GM18867 (cell line): ENCODE measurements around the gene FGFR4.
"Not testable (repeated sequence)": the region's sequence is repeated elsewhere in the genome, so short reads cannot be mapped to it uniquely, and the experiment has no call there.

Experiments used
- ATAC-seq: cut with Tn5 transposase; IDR thresholded peaks from one replicate; pipeline ENCODE4 v1.9.1; 2021; ENCODE audit warnings: mild to moderate bottlenecking, moderate library complexity; ENCODE audit not compliant: unreplicated experiment

FGFR4 gene

DNA sequence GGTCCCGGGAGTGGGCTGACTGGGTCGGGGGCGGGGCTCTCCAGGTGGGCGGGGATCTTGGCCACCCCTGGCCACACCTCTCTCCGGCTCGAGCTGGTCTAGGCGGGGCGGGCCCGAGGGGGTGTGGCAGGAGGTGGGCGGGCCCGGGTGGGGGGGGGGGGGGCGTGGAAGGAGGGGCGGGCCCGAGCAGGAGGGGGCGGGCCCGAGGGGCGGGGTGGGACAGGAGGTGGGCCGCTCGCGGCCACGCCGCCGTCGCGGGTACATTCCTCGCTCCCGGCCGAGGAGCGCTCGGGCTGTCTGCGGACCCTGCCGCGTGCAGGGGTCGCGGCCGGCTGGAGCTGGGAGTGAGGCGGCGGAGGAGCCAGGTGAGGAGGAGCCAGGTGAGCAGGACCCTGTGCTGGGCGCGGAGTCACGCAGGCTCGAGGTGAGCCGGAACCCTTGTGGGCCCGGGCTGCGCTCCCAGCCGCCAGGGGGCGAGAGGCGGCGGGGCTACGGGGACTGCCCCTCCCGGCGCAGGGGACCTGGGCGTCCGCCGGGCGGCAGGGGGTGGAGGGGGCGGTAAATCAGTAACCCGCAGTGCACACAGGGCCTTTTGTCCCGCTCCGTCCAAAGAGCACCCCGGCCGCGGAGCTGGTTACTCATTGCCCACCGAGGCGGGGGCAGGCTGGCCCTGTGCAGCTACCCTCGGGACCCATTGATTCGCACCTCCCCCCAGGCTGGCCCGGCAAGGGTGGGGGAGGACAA, at the start of gene FGFR4:
Gene FGFR4, plus strand, starts transcription at position 262 of the 744 bp plus-strand sequence. CDS start 2,688 bp downstream, outside the sequence.
- ATAC-seq, result peak; percentile 56

DNA sequence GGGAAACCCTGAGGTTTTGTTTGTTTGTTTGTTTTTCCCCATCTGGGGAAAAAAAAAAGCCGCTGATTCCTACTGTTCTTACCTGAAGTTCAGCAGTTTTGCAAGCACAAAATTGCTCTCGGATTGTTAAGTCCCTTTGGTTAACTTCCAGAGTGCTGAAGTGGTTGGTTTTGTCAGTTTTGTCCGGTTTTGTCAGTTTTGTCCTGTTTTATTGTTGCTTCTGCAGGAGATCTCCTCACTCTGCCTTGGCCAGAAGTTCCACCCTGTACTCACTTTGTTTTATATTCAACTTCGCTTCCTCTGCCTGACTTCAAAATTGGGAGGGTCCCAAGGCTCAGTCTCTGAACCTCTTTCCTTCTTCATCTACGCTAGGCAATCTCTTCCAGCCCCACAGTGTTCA, 49.8 kb upstream of the FGFR4 start:
- no peak for ATAC-seq

- ATAC-seq, result no peak
These were observed 45.8 kb upstream of the FGFR4 start for GRCh38 chr5:177040814-177041420.

- no peak for ATAC-seq
These were observed 44.8 kb upstream of the FGFR4 start for GRCh38 chr5:177041936-177042335.

GRCh38 chr5:177043114-177043513, 43.6 kb upstream of the FGFR4 start:
- ATAC-seq, result no peak

DNA sequence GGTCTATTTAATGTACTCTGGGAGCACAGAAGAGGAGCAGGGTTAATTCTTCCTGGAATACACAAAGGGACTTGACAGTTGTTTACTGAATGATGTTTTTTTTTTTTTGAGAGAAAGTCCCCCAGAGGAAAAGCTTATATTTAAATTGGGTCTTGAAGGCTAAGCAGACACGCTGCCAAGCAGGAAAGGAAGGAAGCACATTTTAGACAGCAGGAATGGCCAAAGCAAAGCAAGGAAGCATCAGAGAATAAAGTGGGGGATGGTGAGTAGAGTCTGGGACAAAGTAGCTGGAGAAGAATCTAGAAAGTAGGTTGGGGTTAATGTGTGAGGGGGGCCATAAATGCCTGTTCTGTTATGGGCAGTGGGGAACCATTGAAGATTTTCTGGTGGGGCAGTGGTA, 42.8 kb upstream of the FGFR4 start:
- ATAC-seq, result no peak

- no peak for ATAC-seq
These were observed 42.1 kb upstream of the FGFR4 start for GRCh38 chr5:177044641-177045040.

GRCh38 chr5:177045631-177046030, 41.1 kb upstream of the FGFR4 start:
- ATAC-seq, result no peak

GRCh38 chr5:177048531-177048930, 38.2 kb upstream of the FGFR4 start:
- ATAC-seq, result not testable (repeated sequence)

DNA sequence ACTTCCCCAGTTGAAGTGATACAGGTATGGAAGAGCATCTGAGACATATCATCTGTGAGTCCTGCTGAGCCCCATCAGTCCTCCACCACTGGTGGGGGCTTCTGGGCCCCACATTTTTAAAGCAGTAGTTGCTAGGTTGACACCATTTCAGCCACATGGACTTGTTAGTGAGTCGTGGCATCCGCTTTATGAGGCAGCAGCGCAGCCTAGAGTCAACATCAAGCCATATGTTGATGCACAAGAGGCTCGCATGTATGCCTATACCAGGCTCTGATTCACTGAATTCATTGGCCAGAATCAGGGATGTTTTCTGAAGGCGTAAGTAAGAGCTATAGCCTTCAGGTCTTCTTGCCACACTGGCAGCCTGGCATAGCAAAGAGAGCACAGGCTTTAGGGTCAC, 37.4 kb upstream of the FGFR4 start:
- no peak for ATAC-seq

DNA sequence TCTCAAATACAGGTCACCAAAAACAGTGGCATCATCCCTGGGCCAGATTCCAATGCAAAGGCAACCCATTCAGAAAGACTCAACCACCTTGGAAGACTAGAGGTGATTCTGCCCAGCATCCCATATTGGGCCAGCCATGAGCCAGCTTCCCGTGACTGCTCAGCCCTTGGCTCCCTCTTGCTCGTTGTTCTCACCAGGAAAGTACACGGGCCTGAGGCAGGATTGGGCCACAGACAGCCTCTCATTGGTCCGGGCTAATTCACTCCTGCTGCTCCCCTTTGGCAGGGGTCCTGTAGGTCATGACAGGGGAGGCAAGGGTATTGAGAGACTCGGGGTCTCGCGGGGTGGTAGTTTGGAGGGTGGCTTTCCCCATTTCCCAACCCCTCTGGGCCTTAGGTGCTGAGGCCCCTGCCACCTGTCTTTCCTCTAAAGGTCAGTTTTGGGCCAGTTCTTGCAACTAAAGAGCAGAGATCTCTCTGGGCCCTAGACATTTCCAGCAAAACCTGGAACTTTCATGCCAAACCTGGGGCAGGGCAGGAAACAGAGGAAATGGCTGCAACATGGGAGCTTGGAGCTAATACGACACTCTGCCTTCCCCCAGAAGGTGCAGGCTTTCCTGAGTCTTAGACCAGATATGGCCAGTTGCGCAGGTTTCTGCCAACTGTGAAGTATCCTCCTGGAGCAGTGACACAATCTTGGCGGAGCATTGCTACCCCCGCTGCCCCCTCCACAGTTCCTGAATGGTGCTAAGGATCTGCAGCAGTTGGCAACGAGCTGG, 22.0 kb upstream of the FGFR4 start:
- ATAC-seq, result no peak

GRCh38 chr5:177065491-177065890, 21.2 kb upstream of the FGFR4 start:
- ATAC-seq, result no peak

DNA sequence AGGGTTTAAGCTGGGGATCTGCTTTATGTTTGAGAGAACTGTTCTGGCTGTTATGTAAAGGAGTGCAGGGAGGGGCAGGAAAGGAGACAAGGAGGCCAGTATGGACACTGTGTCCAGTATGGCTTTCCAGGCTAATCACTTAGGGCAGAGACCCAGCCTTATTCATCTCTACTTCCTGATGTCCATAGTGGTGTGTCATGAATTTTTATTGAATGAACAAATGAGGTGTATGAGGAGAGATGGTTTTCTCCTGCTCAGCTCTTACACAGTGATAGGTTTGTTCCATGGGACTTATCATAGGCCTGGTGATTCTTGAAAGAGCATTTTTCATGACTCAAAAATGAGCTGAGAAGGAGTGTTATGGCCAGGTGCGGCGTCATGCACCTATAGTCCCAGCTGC, 20.5 kb upstream of the FGFR4 start:
- ATAC-seq, result no peak

DNA sequence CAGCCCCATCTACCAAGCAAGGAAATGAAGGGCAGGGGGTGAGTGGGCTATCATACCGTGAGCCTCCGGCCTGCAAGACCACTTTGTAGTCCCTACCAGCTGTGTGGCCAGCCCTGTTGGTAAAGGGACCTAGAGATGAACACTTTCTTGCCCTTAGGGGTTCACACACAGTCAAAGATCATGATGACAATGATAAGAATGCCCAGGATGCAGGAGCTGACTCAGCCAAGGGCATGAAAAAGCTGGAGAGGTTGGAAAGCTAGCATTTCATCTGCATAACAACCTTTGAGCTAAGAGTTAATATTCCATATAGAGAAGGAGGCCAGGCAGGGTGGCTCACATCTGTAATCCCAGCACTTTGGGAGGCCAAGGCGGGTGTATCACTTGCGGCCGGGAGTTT, 19.2 kb upstream of the FGFR4 start:
- no peak for ATAC-seq

- ATAC-seq, result no peak
These were observed 16.1 kb upstream of the FGFR4 start for GRCh38 chr5:177070536-177071191.

DNA sequence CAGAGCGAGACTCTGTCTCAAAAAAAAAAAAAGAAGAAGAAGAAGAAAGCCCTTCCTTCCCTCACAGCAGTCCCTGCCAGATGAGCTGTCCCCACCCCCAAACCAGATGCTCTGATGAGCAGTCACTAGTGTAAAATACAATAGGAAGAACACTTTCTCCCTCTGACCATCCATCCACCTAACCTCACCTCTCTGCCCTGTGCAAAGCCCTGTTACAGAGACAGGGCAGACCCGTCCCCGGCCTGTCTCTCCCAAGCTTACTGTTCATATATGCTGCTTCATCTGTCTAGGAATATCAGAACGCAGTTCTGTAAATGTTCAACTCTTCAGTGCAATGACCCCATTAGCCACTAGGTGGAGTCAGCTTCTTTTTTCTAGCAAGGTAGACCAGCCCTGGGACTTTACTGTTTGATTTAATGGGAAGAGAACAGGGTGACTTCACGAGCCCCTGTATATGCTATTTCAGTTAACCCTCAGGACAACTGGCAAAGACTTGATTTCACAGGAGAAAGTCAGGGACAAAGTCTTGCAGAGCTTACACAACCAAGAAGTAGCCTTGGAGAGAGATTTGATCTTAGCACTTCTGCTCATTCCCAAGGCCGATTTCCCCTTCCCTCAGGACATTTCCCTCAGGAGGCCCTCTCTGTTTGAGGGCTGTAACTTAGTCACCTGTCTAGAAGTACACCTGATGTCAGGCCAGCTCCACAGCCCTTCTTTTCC, 14.9 kb upstream of the FGFR4 start:
- ATAC-seq, result peak; percentile 60

DNA sequence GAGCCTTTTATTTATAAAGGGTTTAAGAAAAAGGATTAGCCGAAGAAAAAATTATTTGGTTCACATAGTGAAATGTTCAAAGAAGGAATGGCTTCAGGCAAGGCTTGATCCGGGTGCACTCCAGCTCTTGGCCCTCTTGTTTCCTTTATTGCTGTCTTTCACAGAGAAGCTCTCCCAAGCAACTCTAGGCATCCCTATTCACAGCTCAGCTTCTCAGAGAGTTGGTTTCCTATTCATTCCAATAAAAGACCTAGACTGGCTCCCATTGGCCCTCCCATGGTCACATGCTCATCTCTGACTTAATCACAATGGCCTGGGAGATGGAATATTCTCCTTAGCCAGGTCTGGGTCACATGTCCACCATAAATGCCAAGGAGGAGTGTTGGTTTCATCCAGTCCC, 9.4 kb upstream of the FGFR4 start:
- ATAC-seq, result no peak

DNA sequence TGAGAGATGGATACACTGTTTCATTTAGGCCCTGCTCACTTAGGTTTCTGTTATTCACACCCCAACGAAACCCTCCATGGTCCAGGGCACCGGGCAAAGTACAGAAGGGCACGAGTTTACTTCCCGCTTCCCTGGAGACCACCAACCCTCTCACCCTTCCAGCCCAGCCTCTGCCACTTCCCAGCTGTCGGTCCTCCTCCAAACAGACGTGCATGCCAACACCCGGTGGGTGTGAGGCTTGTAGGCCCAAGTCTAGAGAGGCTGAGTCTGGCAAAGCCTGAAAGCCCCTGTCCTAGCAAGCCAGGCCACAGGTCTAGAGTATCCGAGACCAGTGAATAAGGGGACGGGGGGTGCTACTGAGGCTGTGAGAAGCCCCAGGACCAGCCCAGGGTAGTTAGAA, 7.1 kb upstream of the FGFR4 start:
- ATAC-seq, result no peak

DNA sequence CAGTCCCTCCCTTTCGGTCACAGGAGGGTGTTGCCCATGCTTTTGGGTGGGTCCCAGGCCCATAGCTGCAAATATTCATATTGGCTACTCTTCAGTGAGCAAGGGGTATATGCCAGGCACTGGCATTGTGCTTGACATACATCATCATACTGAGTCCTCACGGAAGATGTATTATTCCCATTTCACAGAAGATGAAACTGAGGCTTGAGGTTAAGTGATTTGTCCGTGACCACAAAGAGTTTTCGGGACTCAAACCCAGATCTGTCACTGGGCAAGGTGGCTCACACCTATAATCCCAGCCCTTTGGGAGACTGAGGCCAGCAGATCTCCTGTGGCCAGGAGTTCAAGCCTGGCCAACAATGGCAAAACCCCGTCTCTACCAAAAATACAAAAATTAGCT, 6.5 kb upstream of the FGFR4 start:
- ATAC-seq, result no peak

DNA sequence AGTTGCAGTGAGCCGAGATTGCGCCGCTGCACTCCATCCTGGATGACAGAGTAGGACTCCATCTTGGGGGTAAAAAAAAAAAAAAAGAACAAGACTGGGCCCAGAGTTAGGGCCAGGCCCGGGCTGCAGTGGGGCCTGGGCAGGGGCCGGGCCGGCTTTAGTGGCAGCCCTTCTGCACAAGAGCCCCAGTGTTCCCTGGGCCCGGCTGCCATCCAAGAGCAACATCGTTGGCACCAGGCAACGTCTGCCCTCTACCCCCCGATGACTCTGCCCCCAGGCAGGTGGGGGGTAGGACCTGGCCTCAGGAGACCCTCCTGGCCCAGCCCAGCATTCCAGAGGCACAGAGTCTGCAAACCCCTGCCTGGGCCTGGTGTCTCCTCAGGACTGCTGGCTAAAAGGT, 4.9 kb upstream of the FGFR4 start:
- no peak for ATAC-seq

DNA sequence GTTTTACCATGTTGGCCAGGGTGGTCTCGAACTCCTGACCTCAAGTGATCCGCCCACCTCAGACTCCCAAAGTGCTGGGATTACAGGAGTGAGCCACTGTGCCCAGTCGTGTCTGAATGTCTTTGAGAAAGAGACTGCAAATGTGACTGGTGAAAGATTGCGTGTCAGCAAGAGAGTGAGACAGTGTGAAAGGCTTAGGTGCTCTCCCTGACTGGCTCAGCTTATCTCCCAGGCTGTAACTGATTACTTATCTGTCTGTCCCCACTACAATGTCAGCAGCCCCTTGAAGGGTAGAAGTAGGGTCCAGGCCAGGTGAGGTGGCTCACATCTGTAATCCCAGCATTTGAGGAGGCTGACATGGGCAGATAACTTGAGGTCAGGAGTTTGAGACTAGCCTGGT, 3.4 kb upstream of the FGFR4 start:
- no peak for ATAC-seq
